Right lobe of liver (tissue), 6 donors: ENCODE data around the gene BCL10. TPM values are rescaled to one million over a fixed set of nuclear protein-coding genes. Genes with fewer than 3 reads are reported as not detected.

Experiments
- ATAC-seq, 4 donors: fragments of 200-7000 bp; cut with Tn5 transposase; one replicate each; pipeline ENCODE4 v1.9.1; 2020; ENCODE audit warnings: mild to moderate bottlenecking in 4 of 4, moderate library complexity in 4 of 4
- DNase-seq, 3 donors: peaks; one replicate each; pipeline ENCODE4 v3.0.0-alpha.2; 2020
- H3K27ac ChIP-seq, 3 donors: fragments of 200-600 bp; one replicate each; pipeline ENCODE4 v1.8.0; 2022
- H3K27me3 ChIP-seq, 2 donors: fragments of 200-600 bp; one replicate each; pipeline ENCODE4 v1.8.0; 2022
- H3K36me3 ChIP-seq, 4 donors: fragments of 200-600 bp; sonication (generic) in 1 of 4; one replicate each; pipeline versions ENCODE4 v1.5.1 to v1.8.0; 2017 to 2022; ENCODE audit warnings: control low read depth in 1 of 4
- H3K4me1 ChIP-seq, 4 donors: fragments of 200-600 bp; sonication (generic) in 1 of 4; one replicate each; pipeline versions ENCODE4 v1.5.1 to v1.8.0; 2017 to 2022; ENCODE audit warnings: control low read depth in 1 of 4
- H3K4me3 ChIP-seq, 3 donors: fragments of 200-600 bp; one replicate each; pipeline ENCODE4 v1.8.0; 2022
- H3K9me3 ChIP-seq, 4 donors: fragments of 200-600 bp; sonication (generic) in 1 of 4; one replicate each; pipeline versions ENCODE4 v1.5.1 to v1.8.0; 2017 to 2022; ENCODE audit warnings: control low read depth in 1 of 4
- CTCF ChIP-seq, 4 donors: fragments of 200-600 bp in 3 of 4; fragments of 450-650 bp in 1 of 4; IDR thresholded peaks; one replicate each; pipeline versions ENCODE4 v1.5.1 to v1.8.0; 2016 to 2022; ENCODE audit warnings: antibody characterized with exemption in 4 of 4, mild to moderate bottlenecking in 2 of 4
- POLR2A ChIP-seq: fragments of 450-650 bp; IDR thresholded peaks from one replicate; pipeline ENCODE4 v1.6.1; 2017; ENCODE audit warnings: antibody characterized with exemption, mild to moderate bottlenecking
- WGBS: methylation state at CpG from one replicate; pipeline ENCODE4 v1.1.6; 2018; ENCODE audit warnings: low coverage, low lambda C conversion rate; ENCODE audit not compliant: insufficient coverage; ENCODE audit errors: missing lambda C conversion rate; 5-methylcytosine and 5-hydroxymethylcytosine counted together
- intact Hi-C, 2 donors: fragments of 100-400 bp; cut with DNase I; formaldehyde crosslinking; loops; one replicate each; pipeline versions ENCODE4 v1.11.2 to v1.14.1; 2022
- total RNA-seq, 6 experiments: library from RNA; depleted of rRNA in 2 of 6; stranded (reverse); fragments of >200 nt in 2 of 6; fragmentation: NEBNext Ultra II Directional in 3 of 6; extraction: Animal tissue kit (Norgen Biotek cat#: 25700) in 3 of 6; gene quantifications; one replicate each; pipeline versions ENCODE4 v1.1.0 to v1.2.4, GENCODE V29; 2016 to 2023
- donor health status: DM: no; HTN: yes; CAD: no.
- donor health status: DM: no; HTN: no; CAD: no.
- donor health status: DM: no; HTN: no; CAD: no.
- donor health status: DM: no; HTN: yes; CAD: no.
- donor health status: DM: no; HTN: yes; CAD: no.

Gene BCL10
- total RNA-seq, 6 experiments from 2014 or later = 7.3 to 14.1 (median 9.1) TPM

GRCh38 chr1:85321237-85321964 is 45.0 kb upstream of the BCL10 start:
- ATAC-seq = no peak
- 78% methylated on average over 6 of the region's 7 CpGs for WGBS
- Histone ChIP-seq H3K27me3 (no peaks in the 10 kb centered on the region), H3K27ac (no peak overlapping the region), H3K9me3 (no peaks in the 10 kb centered on the region), H3K4me1 (peaks cover 0 to 5% (median 2%) of the 10 kb centered on the region in 4 donors), H3K4me3 (no peak overlapping the region), H3K36me3 (peaks cover 0 to 17% (median 4%) of the 10 kb centered on the region in 4 donors)
- DNase-seq = no peak
- intact Hi-C loops = no loop called here
- TF ChIP-seq CTCF (IDR thresholded peaks at IDR 0.05) (no peak), POLR2A (no peak)

GRCh38 chr1:85320371-85321131 is 44.1 kb upstream of the BCL10 start:
- Histone ChIP-seq H3K4me3 (no peak overlapping the region), H3K27ac (no peak overlapping the region), H3K9me3 (no peaks in the 10 kb centered on the region), H3K27me3 (no peaks in the 10 kb centered on the region), H3K4me1 (no peaks in the 10 kb centered on the region), H3K36me3 (peaks cover 0 to 17% (median 4%) of the 10 kb centered on the region in 4 donors)
- TF ChIP-seq CTCF (IDR thresholded peaks at IDR 0.05) (no peak), POLR2A (no peak)
- ATAC-seq (no peak), DNase-seq (no peak)
- intact Hi-C loops = no loop called here
- WGBS = 94% methylated on average over 2 of the region's 2 CpGs

DNA sequence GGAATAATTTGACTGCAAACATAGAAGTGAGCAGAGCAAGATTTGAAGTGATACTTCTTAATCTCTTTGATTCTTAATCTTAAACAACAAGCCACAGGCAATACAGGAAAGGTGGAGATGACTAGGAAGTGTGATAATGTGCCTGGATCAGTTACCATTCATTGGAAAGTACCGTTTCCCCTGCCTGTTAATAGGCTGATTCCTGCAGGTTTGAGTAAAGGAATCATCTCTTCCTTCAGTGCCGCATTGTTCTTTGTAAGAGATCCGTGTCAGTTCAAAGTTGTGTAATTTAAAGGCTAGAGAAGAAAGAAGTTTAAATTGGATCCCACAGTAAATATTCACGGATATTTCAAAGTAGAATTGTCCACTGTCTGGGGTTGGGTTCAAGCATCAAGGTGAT is 43.5 kb upstream of the BCL10 start:
- ATAC-seq (no peak), DNase-seq (no peak)
- intact Hi-C loops = no loop called here
- H3K27ac ChIP-seq = no peak overlapping the region
- H3K4me1 ChIP-seq = no peaks in the 10 kb centered on the region
- TF ChIP-seq POLR2A = no peak
- no peak for TF ChIP-seq CTCF (IDR thresholded peaks at IDR 0.05)
- WGBS = 81% methylated on average over 4 of the region's 4 CpGs
- no peak overlapping the region for H3K4me3 ChIP-seq
- H3K27me3 ChIP-seq = no peaks in the 10 kb centered on the region
- peaks cover 0 to 17% (median 4%) of the 10 kb centered on the region in 4 donors for H3K36me3 ChIP-seq
- no peaks in the 10 kb centered on the region for H3K9me3 ChIP-seq

- peaks cover 0 to 17% (median 4%) of the 10 kb centered on the region in 4 donors for H3K36me3 ChIP-seq
- DNase-seq (no peak), ATAC-seq (no peak)
- no peaks in the 10 kb centered on the region for H3K27me3 ChIP-seq
- TF ChIP-seq CTCF (IDR thresholded peaks at IDR 0.05) = no peak
- TF ChIP-seq POLR2A = no peak
- intact Hi-C loops = no loop called here
- H3K27ac ChIP-seq = no peak overlapping the region
- H3K4me1 ChIP-seq = no peaks in the 10 kb centered on the region
- no peaks in the 10 kb centered on the region for H3K9me3 ChIP-seq
- H3K4me3 ChIP-seq = no peak overlapping the region
- 75% methylated on average over 3 of the region's 3 CpGs for WGBS
Measured at GRCh38 chr1:85319491-85319890, 43.1 kb upstream of the BCL10 start.
